Spleen (tissue), 7 donors: ENCODE measurements around the gene CARS2.

ENCODE experiments used
- POLR2A ChIP-seq, 3 donors: fragments of 450-650 bp; IDR thresholded peaks; one replicate each; pipeline ENCODE4 v1.5.1; 2017; ENCODE audit warnings: antibody characterized with exemption in 3 of 3, mild to moderate bottlenecking in 1 of 3
- POLR2AphosphoS5 ChIP-seq, 3 donors: sonication (generic); formaldehyde crosslinking; IDR thresholded peaks; one replicate each; pipeline ENCODE4 v1.5.1; 2017; ENCODE audit warnings: antibody characterized with exemption in 3 of 3
- TF ChIP-seq, protein P1 (sequence below), 11 experiments: fragments of 200-600 bp in 7 of 11; fragments of 450-650 bp in 4 of 11; sonication (generic) in 4 of 11; IDR thresholded peaks in 8 of 11; conservative IDR thresholded peaks in 3 of 11; 1 replicate in 7 of 11; 2 replicates in 4 of 11; pipeline versions ENCODE4 v1.4.0 to v1.8.0; 2016 to 2021; ENCODE audit warnings: antibody characterized with exemption in 11 of 11, inconsistent platforms in 4 of 11, mild to moderate bottlenecking in 1 of 11
- donor health status: DM: no; HTN: no; CAD: no; lungs with moderate emphysema.
- donor health status: DM: no; HTN: no; CAD: no.
- donor health status: DM: no; HTN: no; CAD: no.

DNA sequence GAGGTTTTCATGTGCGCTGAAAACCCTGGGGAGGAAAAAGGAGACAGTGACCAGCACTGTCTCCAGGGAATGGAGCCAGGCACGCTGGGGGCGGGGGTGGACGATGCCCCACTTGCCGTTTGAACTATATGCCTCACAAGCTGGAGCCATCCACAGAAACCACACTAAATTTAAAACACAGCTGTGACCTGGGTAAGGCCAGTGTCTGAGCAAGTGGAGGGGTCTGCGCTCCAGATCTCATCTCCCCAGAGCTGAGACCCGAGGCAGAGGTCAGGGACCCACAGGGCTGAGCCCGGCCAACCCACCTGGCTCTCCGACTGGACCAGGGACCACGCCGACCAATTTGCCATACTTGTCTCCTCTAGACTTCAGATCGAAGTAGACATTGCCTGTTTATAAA, 23.2 kb downstream of the CARS2 start:
- TF ChIP-seq, protein P1, sequence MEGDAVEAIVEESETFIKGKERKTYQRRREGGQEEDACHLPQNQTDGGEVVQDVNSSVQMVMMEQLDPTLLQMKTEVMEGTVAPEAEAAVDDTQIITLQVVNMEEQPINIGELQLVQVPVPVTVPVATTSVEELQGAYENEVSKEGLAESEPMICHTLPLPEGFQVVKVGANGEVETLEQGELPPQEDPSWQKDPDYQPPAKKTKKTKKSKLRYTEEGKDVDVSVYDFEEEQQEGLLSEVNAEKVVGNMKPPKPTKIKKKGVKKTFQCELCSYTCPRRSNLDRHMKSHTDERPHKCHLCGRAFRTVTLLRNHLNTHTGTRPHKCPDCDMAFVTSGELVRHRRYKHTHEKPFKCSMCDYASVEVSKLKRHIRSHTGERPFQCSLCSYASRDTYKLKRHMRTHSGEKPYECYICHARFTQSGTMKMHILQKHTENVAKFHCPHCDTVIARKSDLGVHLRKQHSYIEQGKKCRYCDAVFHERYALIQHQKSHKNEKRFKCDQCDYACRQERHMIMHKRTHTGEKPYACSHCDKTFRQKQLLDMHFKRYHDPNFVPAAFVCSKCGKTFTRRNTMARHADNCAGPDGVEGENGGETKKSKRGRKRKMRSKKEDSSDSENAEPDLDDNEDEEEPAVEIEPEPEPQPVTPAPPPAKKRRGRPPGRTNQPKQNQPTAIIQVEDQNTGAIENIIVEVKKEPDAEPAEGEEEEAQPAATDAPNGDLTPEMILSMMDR (IDR thresholded peaks at IDR 0.05 in 8 of 11, conservative IDR thresholded peaks at IDR 0.05 in 3 of 11) = no peak
- TF ChIP-seq POLR2A (IDR thresholded peaks at IDR 0.05) (no peak), POLR2AphosphoS5 (IDR thresholded peaks at IDR 0.05) (no peak)
